Gastroesophageal sphincter (tissue), 3 donors: ENCODE data around the gene REC114.

Source experiments
- CTCF ChIP-seq, 4 experiments: fragments of 200-600 bp in 2 of 4; fragments of 450-650 bp in 2 of 4; sonication (generic) in 1 of 4; IDR thresholded peaks; one replicate each; pipeline ENCODE4 v1.5.1; 2017 to 2019; ENCODE audit warnings: antibody characterized with exemption in 4 of 4, mild to moderate bottlenecking in 2 of 4, moderate library complexity in 2 of 4
- POLR2A ChIP-seq, 2 donors: fragments of 450-650 bp; IDR thresholded peaks; one replicate each; pipeline ENCODE4 v1.6.1; 2017; ENCODE audit warnings: antibody characterized with exemption in 2 of 2, mild to moderate bottlenecking in 2 of 2, moderate library complexity in 1 of 2
- POLR2AphosphoS5 ChIP-seq: sonication (generic); formaldehyde crosslinking; IDR thresholded peaks from one replicate; pipeline ENCODE4 v1.6.1; 2017; ENCODE audit warnings: antibody characterized with exemption

- TF ChIP-seq POLR2A (IDR thresholded peaks at IDR 0.05) = no peak
- peak; percentile 30 to 55 (median 40) for TF ChIP-seq CTCF (IDR thresholded peaks at IDR 0.05)
- TF ChIP-seq POLR2AphosphoS5 = no peak
These were observed 117.6 kb downstream of the REC114 start for GRCh38 chr15:73560501-73561117.
